OCI-LY7 (cell line): ENCODE measurements around the gene SLC26A11.

Experiments used
- EZH2phosphoT487 ChIP-seq: fragments of 200-600 bp; sonication (generic); IDR thresholded peaks from 2 replicates; pipeline ENCODE4 v1.6.1; 2018; ENCODE audit warnings: low read depth, borderline replicate concordance, mild to moderate bottlenecking, mixed run types, antibody characterized with exemption, low read length, moderate library complexity, mixed read lengths
- TF ChIP-seq, protein P1 (sequence below): fragments of 200-600 bp; sonication (generic); conservative IDR thresholded peaks from 2 replicates; pipeline ENCODE4 v1.5.1; 2014; ENCODE audit warnings: mild to moderate bottlenecking, antibody characterized with exemption, low read length, moderate library complexity, mixed read lengths

- TF ChIP-seq, protein P1, sequence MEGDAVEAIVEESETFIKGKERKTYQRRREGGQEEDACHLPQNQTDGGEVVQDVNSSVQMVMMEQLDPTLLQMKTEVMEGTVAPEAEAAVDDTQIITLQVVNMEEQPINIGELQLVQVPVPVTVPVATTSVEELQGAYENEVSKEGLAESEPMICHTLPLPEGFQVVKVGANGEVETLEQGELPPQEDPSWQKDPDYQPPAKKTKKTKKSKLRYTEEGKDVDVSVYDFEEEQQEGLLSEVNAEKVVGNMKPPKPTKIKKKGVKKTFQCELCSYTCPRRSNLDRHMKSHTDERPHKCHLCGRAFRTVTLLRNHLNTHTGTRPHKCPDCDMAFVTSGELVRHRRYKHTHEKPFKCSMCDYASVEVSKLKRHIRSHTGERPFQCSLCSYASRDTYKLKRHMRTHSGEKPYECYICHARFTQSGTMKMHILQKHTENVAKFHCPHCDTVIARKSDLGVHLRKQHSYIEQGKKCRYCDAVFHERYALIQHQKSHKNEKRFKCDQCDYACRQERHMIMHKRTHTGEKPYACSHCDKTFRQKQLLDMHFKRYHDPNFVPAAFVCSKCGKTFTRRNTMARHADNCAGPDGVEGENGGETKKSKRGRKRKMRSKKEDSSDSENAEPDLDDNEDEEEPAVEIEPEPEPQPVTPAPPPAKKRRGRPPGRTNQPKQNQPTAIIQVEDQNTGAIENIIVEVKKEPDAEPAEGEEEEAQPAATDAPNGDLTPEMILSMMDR = peak; percentile 45; the same call in 1 of the 2 replicates
- TF ChIP-seq EZH2phosphoT487 = no peak
Measured at GRCh38 chr17:80263253-80264204, 43.3 kb downstream of the SLC26A11 start.
